Glomerular visceral epithelial cell (primary cell): ENCODE results near the gene NDUFV1.
"Not testable (repeated sequence)": the region's sequence is repeated elsewhere in the genome, so short reads cannot be mapped to it uniquely, and the experiment has no call there.

Experiments used
- DNase-seq: peaks from one replicate; pipeline ENCODE4 v3.0.0-alpha.2; 2016; ENCODE audit errors: extremely low spot score

NDUFV1 gene

GRCh38 chr11:67586568-67587250, 20.0 kb upstream of the NDUFV1 start:
- DNase-seq: no peak

DNA sequence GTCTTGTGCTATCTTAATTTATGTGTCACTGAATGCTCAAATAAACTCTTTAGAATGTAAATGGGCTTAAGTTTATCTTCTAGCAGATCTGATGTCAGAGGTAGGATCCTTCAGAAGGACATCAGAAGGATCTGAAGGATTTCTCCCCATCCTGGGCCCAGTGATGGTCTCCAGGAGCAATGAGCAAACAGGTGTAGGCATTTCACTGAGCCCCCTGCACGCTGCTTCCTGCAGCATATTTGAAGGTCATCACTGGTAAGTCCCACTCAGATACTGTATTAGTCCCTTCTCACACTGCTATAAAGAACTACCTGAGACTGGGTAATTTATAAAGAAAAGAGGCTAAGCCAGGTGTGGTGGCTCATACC, 18.6 kb upstream of the NDUFV1 start:
- DNase-seq: no peak

GRCh38 chr11:67588899-67589415, 17.8 kb upstream of the NDUFV1 start:
- not testable (repeated sequence) for DNase-seq

DNA sequence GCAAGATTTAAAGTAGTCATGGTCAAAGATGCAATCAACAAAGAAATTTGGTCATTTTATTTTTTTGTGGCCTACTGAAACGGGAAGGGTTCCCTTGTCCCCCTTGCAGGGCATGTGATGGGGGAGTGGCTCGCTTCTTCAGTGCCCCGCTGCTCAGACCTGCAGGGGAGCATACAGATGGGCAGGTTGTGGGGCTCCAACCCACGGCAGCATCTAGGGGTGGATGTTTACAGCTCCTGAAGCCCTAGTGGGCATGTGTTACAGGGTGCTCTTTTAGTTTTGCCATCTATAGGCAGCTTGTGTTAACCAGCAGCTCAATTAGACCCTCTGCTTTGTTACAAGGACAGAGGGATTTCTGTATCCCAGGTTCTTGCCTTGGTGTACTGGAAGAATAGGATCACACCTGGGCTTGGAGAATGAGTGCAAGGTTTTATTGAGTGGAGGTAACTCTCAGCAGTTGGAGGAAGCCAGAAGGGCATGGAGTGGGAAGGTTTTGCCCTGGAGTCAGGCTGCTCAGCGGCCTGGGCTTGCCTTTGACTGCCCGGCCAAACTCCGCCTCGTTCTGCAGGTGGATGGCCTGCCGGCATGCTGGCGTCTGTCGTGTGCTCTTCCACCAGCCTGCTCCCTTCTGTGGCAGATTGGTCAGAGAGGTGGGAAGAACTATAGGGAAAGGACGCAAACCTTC, 13.7 kb upstream of the NDUFV1 start:
- DNase-seq: no peak

- no peak for DNase-seq
These were observed 13.2 kb upstream of the NDUFV1 start for GRCh38 chr11:67593565-67593905.

DNA sequence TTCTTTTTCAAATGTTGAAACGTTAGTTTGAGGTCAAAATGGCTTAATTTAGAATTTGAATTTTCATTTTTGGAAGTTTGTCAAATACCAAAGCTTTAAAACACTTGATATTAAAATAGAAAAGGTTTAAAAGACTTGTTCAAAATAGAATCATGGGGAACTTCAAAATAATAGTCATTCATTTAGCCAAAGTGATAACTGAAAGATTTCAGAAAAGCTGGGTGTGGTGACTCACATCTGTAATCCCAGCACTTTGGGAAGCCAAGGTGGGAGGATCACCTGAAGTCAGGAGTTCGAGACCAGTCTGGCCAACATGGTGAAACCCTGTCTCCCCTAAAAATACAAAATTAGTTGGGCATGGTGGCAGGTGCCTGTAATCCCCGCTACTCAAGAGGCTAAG, 12.3 kb upstream of the NDUFV1 start:
- no peak for DNase-seq

DNA sequence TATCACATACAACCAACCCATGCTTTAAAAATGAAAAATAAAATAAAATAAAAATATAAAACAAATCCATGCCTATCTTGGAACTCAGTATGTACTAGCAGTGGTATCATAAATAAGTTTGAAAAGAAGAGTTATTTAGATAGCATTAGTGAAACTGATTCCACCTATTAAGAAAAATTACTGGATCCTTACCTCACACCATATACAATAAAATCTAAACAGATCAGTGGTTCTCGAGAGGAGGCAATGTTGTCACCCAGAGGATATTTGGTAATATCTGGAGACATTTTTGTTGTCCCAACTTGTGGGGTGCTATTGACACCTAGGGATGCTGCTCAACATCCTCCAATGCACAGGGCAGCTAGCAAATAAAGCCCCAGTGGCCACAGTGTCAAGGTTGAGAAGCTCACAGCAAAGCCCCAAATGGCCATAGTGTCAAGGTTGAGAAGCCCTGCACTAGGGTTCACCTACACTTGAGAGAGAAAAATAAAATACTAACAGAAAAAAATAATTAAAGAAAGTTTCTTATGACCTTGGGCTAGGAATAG, 9.9 kb upstream of the NDUFV1 start:
- DNase-seq: no peak

GRCh38 chr11:67597458-67597857, 9.3 kb upstream of the NDUFV1 start:
- DNase-seq: not testable (repeated sequence)

GRCh38 chr11:67597963-67598362, 8.8 kb upstream of the NDUFV1 start:
- not testable (repeated sequence) for DNase-seq

DNA sequence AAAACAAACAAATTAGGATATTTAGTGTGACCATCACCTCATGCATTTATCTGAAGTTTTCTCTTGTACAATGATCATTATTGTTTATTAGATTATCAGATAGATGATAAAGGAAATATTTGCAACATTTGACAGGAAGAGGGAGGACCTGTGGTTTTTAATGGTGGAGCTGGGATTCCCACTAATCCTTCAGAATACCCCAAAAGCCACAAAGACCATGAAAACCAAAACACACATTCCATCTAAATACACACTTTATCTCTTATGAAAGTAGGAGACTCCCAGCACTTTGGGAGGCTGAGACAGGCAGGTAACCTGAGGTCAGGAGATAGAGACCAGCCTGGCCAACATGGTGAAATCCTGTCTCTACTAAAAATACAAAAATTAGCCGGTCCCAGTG, 7.6 kb upstream of the NDUFV1 start:
- DNase-seq: no peak

DNA sequence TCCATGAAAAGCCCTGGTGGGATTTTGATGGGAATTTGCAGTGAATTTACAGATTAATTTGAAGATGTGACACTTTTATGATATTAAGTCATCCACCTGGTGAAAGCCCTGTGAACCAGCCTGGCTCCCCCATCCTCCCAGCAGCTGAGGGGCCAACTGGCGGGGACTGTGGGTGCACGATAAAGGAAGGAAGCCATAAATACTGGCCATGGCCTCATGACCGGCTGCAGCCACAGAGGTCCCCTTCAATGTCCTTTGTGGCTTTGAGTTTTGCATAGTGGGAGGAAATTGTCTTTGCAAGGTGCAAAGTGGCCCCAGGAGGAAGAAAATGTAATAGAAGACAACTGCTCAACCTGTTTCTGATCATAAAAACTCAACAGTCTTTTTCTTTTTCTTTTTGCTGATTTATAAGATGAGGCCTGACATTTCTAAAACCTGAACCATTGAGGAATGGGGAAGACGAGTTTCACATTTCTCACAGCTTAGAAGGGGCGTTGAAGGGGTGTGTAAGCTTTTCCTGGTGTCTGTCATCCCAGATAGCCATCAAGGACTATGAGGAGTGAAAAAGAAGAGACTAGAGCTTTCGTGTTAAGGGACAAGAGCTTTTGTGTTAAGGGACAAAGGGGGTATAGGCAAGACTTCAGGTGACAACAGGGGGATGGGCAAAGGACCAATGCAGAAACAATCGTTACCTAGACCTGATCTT, 6.3 kb upstream of the NDUFV1 start:
- no peak for DNase-seq

- DNase-seq: no peak
These were observed 5.6 kb upstream of the NDUFV1 start for GRCh38 chr11:67601098-67601497.

DNA sequence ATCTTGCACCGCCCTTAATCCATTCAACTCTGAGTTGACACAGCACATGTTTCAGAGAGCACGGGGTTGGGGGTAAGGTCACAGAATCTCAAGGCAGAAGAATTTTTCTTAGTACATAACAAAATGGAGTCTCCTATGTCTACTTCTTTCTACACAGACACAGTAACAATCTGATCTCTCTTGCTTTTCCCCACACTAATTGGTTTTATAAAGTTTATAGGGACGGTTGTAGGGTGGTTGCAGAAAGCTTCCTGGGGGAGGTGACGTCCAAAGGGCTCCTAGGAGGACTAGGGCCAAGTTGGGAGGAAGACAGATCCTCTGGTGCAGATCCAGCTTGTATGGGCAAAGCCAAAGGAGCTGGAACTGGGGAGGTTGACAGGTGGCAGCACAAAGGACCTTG, 2.6 kb upstream of the NDUFV1 start:
- DNase-seq: not testable (repeated sequence)

DNA sequence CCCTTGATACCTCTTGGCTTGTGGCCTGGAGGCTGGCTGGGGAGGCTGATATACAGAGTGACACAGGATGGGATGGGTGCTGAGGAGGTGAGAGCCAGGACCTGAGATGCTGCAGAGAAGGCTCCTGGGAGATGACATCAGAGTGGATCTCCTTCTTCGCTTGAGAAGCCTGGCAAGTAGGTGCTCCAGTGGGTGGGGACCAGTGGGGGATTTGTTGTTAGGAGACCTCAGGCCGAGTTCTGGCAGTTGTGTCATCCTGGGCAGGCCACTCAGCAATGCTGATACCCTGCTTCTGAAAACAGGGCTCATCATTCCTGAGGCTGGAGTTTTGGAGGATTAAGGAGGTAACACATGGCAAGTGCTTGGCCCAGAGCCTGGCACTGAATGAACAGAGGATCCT, 1.9 kb upstream of the NDUFV1 start:
- DNase-seq: no peak

DNA sequence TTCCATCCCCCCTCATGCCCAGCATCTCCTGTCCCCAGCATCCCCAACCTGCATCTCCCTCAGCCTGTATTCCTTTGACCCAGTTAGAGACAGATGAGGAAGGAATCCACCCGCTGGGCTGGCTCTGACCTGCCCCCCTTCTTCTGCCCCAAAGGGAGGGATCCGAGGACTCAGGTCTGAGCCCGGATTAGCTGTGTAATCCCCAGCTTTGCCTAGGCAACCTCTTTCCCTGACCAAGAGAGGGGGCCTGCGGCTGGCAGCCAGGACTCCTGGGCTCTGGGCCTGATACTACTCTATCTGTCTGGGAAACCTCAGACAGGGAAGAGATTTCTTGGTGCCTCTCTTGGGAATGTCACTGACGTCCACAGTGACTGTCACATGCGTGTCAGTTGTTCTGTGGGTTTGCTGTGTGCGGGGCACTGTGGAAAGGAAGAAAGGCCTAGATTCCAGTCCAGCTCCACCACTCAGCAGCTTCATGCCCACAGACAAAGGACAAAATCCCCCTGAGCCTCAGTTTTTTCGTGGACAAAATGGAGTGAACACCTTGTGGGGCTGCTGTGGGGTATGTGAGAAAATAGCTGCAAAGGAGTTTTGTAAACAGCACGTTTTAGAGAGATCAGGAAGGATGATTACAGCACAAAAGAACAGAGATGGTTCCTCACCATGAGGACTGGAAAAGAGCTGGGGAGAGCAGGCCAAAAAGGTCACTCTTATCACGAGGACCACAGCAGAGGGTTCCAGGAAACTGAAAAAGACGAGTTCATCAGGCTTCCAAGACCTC, 1.3 kb upstream of the NDUFV1 start:
- DNase-seq: no peak

DNA sequence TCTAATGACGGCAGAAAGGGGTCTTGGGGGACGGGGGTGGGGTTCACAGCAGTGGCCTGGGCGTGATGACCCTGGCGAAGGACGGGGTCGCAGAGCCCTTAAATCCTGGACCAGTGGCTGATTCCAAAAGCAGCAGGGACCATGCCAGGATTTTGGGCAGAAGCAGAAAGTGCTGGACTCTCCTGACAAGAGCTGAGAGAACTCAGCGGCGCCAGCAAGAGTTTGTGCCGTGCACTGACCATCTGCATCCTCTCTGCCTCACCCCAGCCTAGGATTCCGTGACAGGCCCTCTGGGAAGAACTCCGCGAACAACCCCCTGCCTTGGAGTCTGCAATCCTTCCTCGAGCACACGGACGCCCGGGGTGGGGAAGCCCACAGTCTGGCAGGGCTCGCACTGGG, 644 bp upstream of the NDUFV1 start:
- no peak for DNase-seq

- DNase-seq: no peak
These were observed 771 bp downstream of the NDUFV1 start for GRCh38 chr11:67607507-67607906.

DNA sequence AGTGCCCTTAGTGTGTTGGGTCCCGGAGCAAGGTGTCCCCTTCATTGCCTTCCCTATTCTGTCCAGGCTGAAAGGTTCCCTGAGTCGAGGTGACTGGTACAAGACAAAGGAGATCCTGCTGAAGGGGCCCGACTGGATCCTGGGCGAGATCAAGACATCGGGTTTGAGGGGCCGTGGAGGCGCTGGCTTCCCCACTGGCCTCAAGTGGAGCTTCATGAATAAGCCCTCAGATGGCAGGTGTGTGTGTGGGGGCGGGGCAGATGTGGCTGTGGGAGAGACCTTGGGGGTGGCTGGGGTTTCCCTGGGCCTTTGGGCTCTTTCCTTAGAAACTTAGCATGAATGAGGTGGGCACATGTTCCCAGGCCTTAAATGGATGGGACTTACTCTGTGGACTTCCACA, 1.8 kb downstream of the NDUFV1 start:
- no peak for DNase-seq

- DNase-seq: no peak
These were observed 2.6 kb downstream of the NDUFV1 start for GRCh38 chr11:67609316-67609715.

GRCh38 chr11:67610302-67610868, 3.6 kb downstream of the NDUFV1 start:
- no peak for DNase-seq

DNA sequence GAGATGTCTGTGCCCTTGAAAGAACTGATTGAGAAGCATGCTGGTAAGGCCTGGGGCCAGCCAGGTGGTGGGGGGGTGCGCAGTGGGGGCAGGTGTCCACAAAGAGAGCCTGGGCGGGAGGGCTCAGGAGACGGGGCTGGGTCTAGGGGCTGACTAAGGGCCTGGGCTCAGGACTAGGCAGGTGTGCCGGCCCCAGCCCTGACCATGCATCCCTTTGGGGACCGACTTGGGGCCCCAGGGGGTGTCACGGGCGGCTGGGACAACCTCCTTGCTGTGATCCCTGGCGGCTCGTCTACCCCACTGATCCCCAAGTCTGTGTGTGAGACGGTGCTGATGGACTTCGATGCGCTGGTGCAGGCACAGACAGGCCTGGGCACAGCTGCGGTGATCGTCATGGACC, 4.4 kb downstream of the NDUFV1 start:
- DNase-seq: no peak
